HG02852 (cell line): ENCODE results near the gene MPZ.

Experiments
- ATAC-seq: cut with Tn5 transposase; IDR thresholded peaks from one replicate; pipeline ENCODE4 v1.9.1; 2021; ENCODE audit warnings: mild to moderate bottlenecking, moderate library complexity; ENCODE audit not compliant: unreplicated experiment

MPZ gene

DNA sequence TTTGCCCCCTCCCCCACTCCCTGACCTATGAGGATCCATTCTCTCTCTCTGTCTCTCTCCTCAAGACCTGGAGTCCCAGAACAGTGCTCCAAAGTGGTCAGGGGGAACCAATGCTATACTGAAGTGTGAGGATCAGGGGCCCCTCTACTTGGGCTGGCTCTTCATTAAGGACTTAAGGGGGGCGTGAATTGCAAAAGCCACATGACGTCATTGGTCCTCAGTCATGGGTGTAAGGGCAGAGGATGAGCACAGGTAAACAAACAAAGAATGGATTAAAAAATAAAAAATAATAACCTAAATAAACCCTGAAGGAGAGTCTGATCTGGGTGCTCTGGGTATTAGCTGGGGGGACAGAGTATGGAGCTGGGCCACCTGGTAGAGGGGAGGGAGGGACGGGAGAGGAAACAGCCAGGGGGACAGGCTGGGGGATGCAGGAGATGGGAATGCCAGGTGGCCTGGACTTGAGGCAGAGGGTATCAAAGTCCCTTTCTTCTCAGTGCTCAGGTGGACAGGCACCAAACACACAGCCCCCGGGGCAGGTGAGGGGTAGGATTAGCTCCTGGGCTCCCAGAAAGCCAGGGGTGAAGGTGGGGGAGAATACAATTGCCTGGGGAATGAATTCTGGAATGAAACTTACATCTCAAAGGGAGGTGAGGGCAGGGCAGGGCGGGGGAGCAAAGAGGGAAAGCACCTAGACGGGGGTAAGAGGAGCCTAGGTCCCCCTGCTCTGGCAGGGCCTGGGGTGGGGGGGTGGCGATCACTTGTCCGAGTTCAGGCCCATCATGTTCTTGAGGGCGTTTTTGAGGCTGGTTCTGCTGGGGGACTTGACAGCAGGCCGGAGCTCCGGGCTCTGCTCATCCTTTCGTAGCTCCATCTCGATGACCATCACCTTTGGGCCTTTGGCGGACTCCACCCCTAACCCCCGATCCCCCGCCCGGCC, 4.6 kb downstream of the MPZ start:
- peak; percentile 3 for ATAC-seq

DNA sequence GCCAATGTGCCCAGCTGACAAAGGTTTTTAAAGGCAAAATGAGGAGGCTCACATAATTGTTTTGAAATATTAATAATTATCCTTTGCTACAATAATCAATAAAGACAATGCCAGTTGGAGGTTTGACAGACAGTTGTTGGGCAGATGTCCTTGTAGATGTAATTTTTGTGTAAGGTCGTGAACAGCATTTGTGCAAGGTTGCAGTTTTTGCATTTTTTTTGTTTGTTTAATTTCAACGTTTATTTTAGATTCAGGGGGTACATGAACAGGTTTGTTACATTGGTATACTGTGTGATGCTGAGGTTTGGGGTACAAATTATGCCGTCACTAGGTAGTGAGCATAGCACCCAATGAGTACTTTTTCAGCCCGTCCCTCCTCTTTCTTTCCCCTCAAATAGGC, 9.3 kb downstream of the MPZ start:
- ATAC-seq = no peak

DNA sequence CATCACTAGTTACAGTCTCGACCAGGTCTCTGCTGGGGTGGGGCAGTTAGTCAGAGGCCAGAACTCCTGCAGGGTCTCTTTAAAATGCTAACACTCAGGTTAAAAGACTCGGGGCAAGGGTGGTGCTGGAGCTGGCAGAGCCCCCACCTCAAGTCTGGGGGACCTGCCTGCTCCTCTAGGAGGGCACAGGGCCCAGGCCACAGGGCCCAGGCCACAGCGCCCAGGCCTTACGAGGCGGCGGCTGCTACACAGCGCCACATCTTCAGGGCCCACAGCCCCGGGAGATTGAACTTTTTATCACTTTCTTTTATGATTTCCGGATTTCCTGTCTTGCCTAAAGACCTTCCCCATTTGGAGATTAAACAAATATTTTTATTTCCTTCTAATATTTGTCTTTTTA, 10.4 kb downstream of the MPZ start:
- ATAC-seq = no peak

DNA sequence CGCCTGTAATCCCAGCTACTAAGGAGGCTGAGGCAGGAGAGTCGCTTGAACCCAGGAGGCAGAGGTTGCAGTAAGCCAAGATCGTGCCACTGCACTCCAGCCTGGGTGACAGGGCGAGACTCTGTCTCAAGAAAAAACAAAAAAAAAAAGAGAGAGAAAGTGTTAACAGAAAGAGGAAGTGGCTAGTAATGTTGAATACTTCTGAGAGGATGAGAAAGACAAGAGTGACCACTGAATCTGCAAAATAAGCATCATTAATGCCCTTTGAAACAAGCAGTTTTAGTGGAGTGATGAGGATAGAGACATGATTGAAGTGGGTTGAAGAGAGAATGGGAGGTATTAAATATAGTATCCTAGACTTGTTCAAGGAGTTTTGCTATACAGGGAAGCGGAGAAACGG, 11.7 kb downstream of the MPZ start:
- no peak for ATAC-seq

- no peak for ATAC-seq
Measured at GRCh38 chr1:161297415-161297814, 12.4 kb downstream of the MPZ start.

- no peak for ATAC-seq
Measured at GRCh38 chr1:161290779-161291178, 19.0 kb downstream of the MPZ start.

DNA sequence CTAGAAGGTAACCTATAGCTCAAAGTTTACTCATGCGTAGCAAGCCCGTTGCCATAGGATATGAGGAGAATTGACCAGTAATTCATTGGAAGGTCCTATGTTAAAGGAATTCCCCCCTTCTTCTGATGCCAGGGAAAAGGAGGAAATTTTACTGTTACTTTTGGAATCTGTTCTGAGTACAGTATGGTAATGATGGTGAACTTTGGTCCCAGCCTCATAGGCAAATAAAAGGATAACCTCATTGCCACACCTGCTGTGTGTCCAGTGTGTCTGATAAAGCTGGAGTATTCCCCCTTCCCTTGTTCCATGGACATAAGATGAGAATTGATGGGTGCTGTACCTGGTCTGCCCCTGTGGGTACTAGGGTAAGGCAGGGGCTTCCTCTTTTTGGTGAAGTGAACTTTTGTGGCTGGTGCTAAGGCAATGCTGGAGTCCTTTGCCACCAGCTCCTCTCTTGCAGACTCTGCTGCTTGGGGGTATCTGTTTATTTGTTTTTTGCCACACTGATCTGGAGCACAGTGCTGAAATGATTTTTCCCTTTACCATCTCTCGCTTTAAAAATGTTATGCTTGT, 22.2 kb downstream of the MPZ start:
- ATAC-seq = no peak

GRCh38 chr1:161285521-161285920, 24.2 kb downstream of the MPZ start:
- ATAC-seq = no peak

- ATAC-seq = no peak
Measured at GRCh38 chr1:161285113-161285512, 24.7 kb downstream of the MPZ start.

DNA sequence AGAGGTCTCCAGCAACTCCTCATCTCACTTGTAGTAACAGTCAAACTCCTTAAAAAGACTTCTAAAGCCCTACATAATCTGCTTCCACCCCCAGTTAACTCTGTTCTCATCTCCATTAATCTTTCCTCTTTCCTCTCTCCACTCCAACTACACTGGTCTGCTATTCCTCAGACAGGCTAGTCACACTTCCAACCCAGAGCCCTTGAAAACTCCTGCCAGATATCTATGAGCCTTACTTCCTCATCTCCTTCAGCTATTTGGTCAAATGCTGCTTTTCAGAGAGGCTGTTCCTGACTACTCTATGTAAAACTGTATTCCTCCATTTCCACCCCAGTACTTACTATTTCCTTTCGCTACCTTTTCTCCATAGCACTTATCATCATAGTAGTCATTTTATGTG, 26.8 kb downstream of the MPZ start:
- no peak for ATAC-seq

- ATAC-seq = no peak
Measured at GRCh38 chr1:161274874-161275273, 34.9 kb downstream of the MPZ start.

GRCh38 chr1:161273402-161273801, 36.4 kb downstream of the MPZ start:
- no peak for ATAC-seq

DNA sequence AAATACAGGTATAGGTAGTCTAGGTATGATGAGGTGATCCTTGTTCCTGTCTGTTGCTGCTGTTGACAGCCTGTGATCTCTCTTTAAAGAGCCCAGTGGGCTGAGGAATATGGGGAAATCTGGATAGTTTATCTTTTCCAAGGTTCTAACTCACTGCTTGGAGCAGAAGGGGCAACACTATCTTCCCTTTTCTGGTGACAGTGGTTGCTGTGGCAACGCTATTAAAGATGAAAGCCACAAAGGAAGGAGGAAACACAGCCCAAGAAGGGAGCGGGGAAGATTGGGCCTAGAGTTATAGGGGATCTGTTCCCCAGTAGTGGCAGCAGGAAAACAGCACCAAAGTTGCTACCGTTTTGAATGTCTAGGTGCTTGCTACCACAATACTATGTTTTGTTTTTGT, 42.4 kb downstream of the MPZ start:
- ATAC-seq = no peak

GRCh38 chr1:161266836-161267235, 42.9 kb downstream of the MPZ start:
- ATAC-seq = no peak

DNA sequence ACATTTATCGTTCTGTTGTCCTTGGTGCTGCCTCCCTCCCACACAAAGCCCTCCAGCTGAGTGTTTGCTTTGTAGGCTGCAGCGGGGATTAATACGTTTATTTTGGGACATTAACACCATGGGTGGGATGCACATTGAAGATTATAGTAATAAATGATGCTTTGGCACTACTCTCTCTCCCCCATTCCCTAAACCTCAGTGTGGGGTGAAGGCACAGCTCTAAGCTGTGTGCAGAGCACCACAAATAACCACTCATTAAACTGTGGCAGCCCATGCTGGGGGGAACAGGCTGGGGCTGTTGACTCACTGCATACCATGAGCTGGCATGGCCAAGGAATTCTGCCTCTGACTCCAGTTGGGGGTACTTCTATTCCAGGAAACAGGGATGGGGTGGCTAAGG, 43.6 kb downstream of the MPZ start:
- no peak for ATAC-seq

- ATAC-seq = no peak
Measured at GRCh38 chr1:161265305-161265704, 44.5 kb downstream of the MPZ start.

GRCh38 chr1:161261261-161262235, 48.2 kb downstream of the MPZ start:
- no peak for ATAC-seq

DNA sequence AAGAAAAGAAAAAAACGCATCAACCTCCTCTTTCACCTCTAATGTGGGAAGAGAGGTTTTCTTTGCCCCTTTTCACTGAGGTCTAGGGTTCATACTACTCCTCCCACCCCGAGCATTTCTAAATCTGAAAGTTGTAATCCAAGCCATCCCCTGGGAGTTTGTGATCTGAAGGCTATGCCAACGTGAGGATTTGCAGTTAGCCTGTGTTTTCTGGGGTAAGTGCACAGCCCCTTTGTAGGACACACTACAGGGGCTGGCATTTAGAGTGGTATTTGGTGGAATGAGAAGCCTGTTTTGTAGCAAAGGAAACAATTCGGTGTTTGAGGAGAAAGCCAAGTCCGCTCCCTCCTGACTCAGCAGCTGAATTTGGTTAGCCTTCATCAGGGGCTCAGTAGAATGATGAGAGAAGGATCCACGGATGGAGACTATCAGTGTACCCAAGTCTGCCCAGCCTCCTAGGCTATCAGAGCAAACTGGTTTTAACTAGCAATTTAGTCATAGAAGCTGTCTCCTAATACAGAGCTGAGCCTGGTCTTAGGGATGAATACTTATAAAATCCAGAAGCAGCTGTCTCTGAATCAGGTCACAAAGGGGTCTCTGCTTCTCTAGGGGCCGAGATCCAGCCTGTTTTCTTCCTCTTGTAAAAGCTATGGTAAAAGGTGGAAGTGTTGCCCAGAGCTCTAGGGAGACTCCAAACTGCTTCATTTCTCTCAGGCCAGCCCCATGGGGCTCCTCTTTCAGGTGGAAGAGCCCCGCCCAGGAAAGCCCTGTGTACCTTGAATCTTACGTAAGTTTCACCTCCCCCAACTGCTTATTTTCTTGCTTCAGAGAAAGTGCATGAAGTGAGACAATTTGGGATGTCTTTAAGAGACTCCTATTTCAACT, 49.1 kb downstream of the MPZ start:
- ATAC-seq = no peak

DNA sequence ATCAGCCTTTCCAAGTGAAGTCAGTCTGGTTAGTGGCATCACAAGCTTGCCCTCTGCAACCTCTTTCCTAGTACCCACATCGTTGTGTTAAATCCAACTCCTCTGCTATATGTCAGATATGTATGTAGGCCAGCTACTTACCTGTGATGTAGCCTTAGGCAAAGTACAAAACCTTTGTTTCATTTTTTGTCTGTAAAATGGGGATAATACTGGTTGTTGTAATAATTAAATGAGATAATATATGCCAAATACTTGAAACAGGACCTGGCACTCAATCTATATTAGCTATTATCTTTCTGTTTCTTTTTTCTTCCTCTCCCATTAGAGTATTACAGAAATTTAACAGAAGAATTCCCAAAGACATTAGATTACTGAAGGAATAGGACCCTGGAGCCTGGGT, 50.0 kb downstream of the MPZ start:
- no peak for ATAC-seq

DNA sequence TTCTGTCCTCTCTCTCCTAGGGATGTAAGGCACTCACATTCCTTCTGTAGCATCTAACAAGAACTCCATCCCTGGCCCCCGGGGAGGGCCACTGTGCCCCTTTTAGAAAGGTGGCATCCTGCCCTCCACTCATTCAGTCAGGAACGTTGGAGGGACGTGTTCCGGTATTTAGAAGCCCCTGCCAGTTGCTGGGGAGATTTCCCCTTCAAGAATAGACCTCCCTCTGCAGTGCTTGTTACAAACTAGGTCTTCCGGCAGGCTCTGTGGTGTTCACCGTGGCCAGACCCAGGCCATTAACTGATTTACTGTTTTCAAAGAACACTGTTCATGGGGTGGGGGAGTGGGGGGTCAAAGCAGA, 50.4 kb downstream of the MPZ start:
- no peak for ATAC-seq
